KOPT-K1 (cell line): ENCODE data around the gene GPC1.

Experiments used
- H3K27ac ChIP-seq: fragments of 200-600 bp; sonication (generic); 2 replicates; pipeline ENCODE4 v1.5.1; 2016; ENCODE audit warnings: antibody characterized with exemption, mild to moderate bottlenecking, low read depth, low read length; ENCODE audit not compliant: poor library complexity, severe bottlenecking
- H3K36me3 ChIP-seq: fragments of 200-600 bp; sonication (generic); 2 replicates; pipeline ENCODE4 v1.5.1; 2017; ENCODE audit warnings: antibody characterized with exemption, mild to moderate bottlenecking, low read length, moderate library complexity; ENCODE audit not compliant: insufficient read depth
- H3K9me3 ChIP-seq: fragments of 200-600 bp; sonication (generic); 2 replicates; pipeline ENCODE4 v1.5.1; 2017; ENCODE audit warnings: antibody characterized with exemption, low read length, mild to moderate bottlenecking; ENCODE audit not compliant: insufficient read depth, poor library complexity, severe bottlenecking

The GPC1 gene

GRCh38 chr2:240465268-240465764 is 29.9 kb downstream of the GPC1 start:
- Histone ChIP-seq H3K36me3 (no peaks in the 10 kb centered on the region; the same call in 1 of the 2 replicates), H3K27ac (no peak overlapping the region), H3K9me3 (no peaks in the 10 kb centered on the region)

GRCh38 chr2:240465765-240466578 is 30.5 kb downstream of the GPC1 start:
- H3K9me3 ChIP-seq, result no peaks in the 10 kb centered on the region
- H3K36me3 ChIP-seq, result no peaks in the 10 kb centered on the region; the same call in 1 of the 2 replicates
- H3K27ac ChIP-seq, result no peak overlapping the region

GRCh38 chr2:240466579-240467148 is 31.2 kb downstream of the GPC1 start:
- H3K27ac ChIP-seq, result no peak overlapping the region
- no peaks in the 10 kb centered on the region; the same call in 1 of the 2 replicates for H3K36me3 ChIP-seq
- no peaks in the 10 kb centered on the region for H3K9me3 ChIP-seq

- no peak overlapping the region for H3K27ac ChIP-seq
- no peaks in the 10 kb centered on the region; the same call in 1 of the 2 replicates for H3K36me3 ChIP-seq
- no peaks in the 10 kb centered on the region for H3K9me3 ChIP-seq
Observed at GRCh38 chr2:240467149-240467642, 31.7 kb downstream of the GPC1 start.

GRCh38 chr2:240467659-240468302 is 32.3 kb downstream of the GPC1 start:
- H3K9me3 ChIP-seq, result no peaks in the 10 kb centered on the region
- H3K27ac ChIP-seq, result no peak overlapping the region
- no peaks in the 10 kb centered on the region; the same call in 1 of the 2 replicates for H3K36me3 ChIP-seq

- Histone ChIP-seq H3K27ac (no peak overlapping the region), H3K9me3 (peaks cover 3% of the 10 kb centered on the region), H3K36me3 (no peaks in the 10 kb centered on the region; the same call in 1 of the 2 replicates)
Observed at GRCh38 chr2:240468303-240469238, 33.1 kb downstream of the GPC1 start.

GRCh38 chr2:240469239-240469636 is 33.8 kb downstream of the GPC1 start:
- H3K9me3 ChIP-seq, result peaks cover 8% of the 10 kb centered on the region
- no peak overlapping the region for H3K27ac ChIP-seq
- no peaks in the 10 kb centered on the region; the same call in 1 of the 2 replicates for H3K36me3 ChIP-seq

GRCh38 chr2:240469740-240470139 is 34.3 kb downstream of the GPC1 start:
- Histone ChIP-seq H3K27ac (no peak overlapping the region), H3K36me3 (no peaks in the 10 kb centered on the region; the same call in 1 of the 2 replicates), H3K9me3 (peaks cover 13% of the 10 kb centered on the region)

GRCh38 chr2:240472078-240472790 is 36.8 kb downstream of the GPC1 start:
- H3K9me3 ChIP-seq, result peaks cover 25% of the 10 kb centered on the region
- H3K36me3 ChIP-seq, result no peaks in the 10 kb centered on the region; the same call in 1 of the 2 replicates
- no peak overlapping the region for H3K27ac ChIP-seq

GRCh38 chr2:240473211-240473610 is 37.7 kb downstream of the GPC1 start:
- peaks cover 25% of the 10 kb centered on the region for H3K9me3 ChIP-seq
- no peak overlapping the region for H3K27ac ChIP-seq
- no peaks in the 10 kb centered on the region; the same call in 1 of the 2 replicates for H3K36me3 ChIP-seq

GRCh38 chr2:240477916-240478315 is 42.5 kb downstream of the GPC1 start:
- Histone ChIP-seq H3K9me3 (peaks cover 25% of the 10 kb centered on the region), H3K27ac (no peak overlapping the region), H3K36me3 (no peaks in the 10 kb centered on the region; the same call in 1 of the 2 replicates)

- no peak overlapping the region for H3K27ac ChIP-seq
- H3K36me3 ChIP-seq, result no peaks in the 10 kb centered on the region; the same call in 1 of the 2 replicates
- H3K9me3 ChIP-seq, result peaks cover 23% of the 10 kb centered on the region
Observed at GRCh38 chr2:240478346-240479110, 43.1 kb downstream of the GPC1 start.

- peaks cover 18% of the 10 kb centered on the region for H3K9me3 ChIP-seq
- H3K36me3 ChIP-seq, result no peaks in the 10 kb centered on the region; the same call in 1 of the 2 replicates
- no peak overlapping the region for H3K27ac ChIP-seq
Observed at GRCh38 chr2:240479111-240479501, 43.6 kb downstream of the GPC1 start.
